Panc1 (cell line): ENCODE results near the gene CEL.

Experiments used
- POLR2AphosphoS5 ChIP-seq: IDR thresholded peaks from 2 replicates; pipeline ENCODE4 v1.6.1; 2012; ENCODE audit warnings: mild to moderate bottlenecking, low read depth, low read length, moderate library complexity
- SIN3A ChIP-seq: IDR thresholded peaks from 2 replicates; pipeline ENCODE4 v1.6.1; 2012; ENCODE audit warnings: low read depth, mild to moderate bottlenecking, low read length, moderate library complexity, borderline replicate concordance; ENCODE audit not compliant: insufficient read depth
- TCF7L2 ChIP-seq: IDR thresholded peaks from 2 replicates; pipeline ENCODE4 v1.6.1; 2011; ENCODE audit warnings: mild to moderate bottlenecking, low read depth, low read length, inconsistent platforms
- TF ChIP-seq, protein P1 (sequence below): fragments of 450-650 bp; IDR thresholded peaks from 2 replicates; pipeline ENCODE4 v1.5.1; 2017; ENCODE audit warnings: mild to moderate bottlenecking

DNA sequence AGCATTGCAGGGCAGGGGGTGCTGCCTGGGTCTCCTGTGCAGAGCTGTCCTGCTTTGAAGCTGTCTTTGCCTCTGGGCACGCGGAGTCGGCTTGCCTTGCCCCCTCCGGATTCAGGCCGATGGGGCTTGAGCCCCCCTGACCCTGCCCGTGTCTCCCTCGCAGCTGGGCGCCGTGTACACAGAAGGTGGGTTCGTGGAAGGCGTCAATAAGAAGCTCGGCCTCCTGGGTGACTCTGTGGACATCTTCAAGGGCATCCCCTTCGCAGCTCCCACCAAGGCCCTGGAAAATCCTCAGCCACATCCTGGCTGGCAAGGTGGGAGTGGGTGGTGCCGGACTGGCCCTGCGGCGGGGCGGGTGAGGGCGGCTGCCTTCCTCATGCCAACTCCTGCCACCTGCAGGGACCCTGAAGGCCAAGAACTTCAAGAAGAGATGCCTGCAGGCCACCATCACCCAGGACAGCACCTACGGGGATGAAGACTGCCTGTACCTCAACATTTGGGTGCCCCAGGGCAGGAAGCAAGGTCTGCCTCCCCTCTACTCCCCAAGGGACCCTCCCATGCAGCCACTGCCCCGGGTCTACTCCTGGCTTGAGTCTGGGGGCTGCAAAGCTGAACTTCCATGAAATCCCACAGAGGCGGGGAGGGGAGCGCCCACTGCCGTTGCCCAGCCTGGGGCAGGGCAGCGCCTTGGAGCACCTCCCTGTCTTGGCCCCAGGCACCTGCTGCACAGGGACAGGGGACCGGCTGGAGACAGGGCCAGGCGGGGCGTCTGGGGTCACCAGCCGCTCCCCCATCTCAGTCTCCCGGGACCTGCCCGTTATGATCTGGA lies 2.7 kb downstream of the CEL start:
- TF ChIP-seq, protein P1, sequence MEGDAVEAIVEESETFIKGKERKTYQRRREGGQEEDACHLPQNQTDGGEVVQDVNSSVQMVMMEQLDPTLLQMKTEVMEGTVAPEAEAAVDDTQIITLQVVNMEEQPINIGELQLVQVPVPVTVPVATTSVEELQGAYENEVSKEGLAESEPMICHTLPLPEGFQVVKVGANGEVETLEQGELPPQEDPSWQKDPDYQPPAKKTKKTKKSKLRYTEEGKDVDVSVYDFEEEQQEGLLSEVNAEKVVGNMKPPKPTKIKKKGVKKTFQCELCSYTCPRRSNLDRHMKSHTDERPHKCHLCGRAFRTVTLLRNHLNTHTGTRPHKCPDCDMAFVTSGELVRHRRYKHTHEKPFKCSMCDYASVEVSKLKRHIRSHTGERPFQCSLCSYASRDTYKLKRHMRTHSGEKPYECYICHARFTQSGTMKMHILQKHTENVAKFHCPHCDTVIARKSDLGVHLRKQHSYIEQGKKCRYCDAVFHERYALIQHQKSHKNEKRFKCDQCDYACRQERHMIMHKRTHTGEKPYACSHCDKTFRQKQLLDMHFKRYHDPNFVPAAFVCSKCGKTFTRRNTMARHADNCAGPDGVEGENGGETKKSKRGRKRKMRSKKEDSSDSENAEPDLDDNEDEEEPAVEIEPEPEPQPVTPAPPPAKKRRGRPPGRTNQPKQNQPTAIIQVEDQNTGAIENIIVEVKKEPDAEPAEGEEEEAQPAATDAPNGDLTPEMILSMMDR = no peak
- TF ChIP-seq POLR2AphosphoS5 (no peak), TCF7L2 (no peak), SIN3A (no peak)
